Measurements from ENCODE around the gene SIGLEC15. TPM values are rescaled to one million over a fixed set of nuclear protein-coding genes. Genes with fewer than 3 reads are reported as not detected.
"Not testable (repeated sequence)": the region's sequence is repeated elsewhere in the genome, so short reads cannot be mapped to it uniquely, and the experiment has no call there.

Gene SIGLEC15
- total RNA-seq, 1 experiment from 2014 or later: not detected

GRCh38 chr18:45817543-45817942 is 7.9 kb upstream of the SIGLEC15 start:
- no peak for DNase-seq (ENCODE audit: low spot score)
- in situ Hi-C loops (cut with HindIII; ENCODE audit: low sequenced_read_pairs): no loop called here

- DNase-seq (ENCODE audit: low spot score); in situ Hi-C loops (cut with HindIII; ENCODE audit: low sequenced_read_pairs): not testable (repeated sequence)
Measured at GRCh38 chr18:45818765-45819164, 6.7 kb upstream of the SIGLEC15 start.

- no peak for DNase-seq (ENCODE audit: low spot score)
- in situ Hi-C loops (cut with HindIII; ENCODE audit: low sequenced_read_pairs): no loop called here
Measured at GRCh38 chr18:45820106-45820745, 5.2 kb upstream of the SIGLEC15 start.

- no peak for DNase-seq (ENCODE audit: low spot score)
- in situ Hi-C loops (cut with HindIII; ENCODE audit: low sequenced_read_pairs): no loop called here
Measured at GRCh38 chr18:45821026-45821425, 4.4 kb upstream of the SIGLEC15 start.

- in situ Hi-C loops (cut with HindIII; ENCODE audit: low sequenced_read_pairs): no loop called here
- no peak for DNase-seq (ENCODE audit: low spot score)
Measured at GRCh38 chr18:45821711-45822110, 3.8 kb upstream of the SIGLEC15 start.

GRCh38 chr18:45826084-45826483 is 609 bp downstream of the SIGLEC15 start:
- in situ Hi-C loops (cut with HindIII; ENCODE audit: low sequenced_read_pairs): no loop called here
- DNase-seq (ENCODE audit: low spot score): no peak

GRCh38 chr18:45826716-45827115 is 1.2 kb downstream of the SIGLEC15 start:
- DNase-seq (ENCODE audit: low spot score); in situ Hi-C loops (cut with HindIII; ENCODE audit: low sequenced_read_pairs): not testable (repeated sequence)

GRCh38 chr18:45828917-45829811 is 3.7 kb downstream of the SIGLEC15 start:
- DNase-seq (ENCODE audit: low spot score): no peak
- in situ Hi-C loops (cut with HindIII; ENCODE audit: low sequenced_read_pairs): no loop called here

- in situ Hi-C loops (cut with HindIII; ENCODE audit: low sequenced_read_pairs): no loop called here
- DNase-seq (ENCODE audit: low spot score): no peak
Measured at GRCh38 chr18:45829855-45830254, 4.4 kb downstream of the SIGLEC15 start.

GRCh38 chr18:45830917-45831316 is 5.4 kb downstream of the SIGLEC15 start:
- no peak for DNase-seq (ENCODE audit: low spot score)
- in situ Hi-C loops (cut with HindIII; ENCODE audit: low sequenced_read_pairs): no loop called here

GRCh38 chr18:45833846-45834245 is 8.4 kb downstream of the SIGLEC15 start:
- in situ Hi-C loops (cut with HindIII; ENCODE audit: low sequenced_read_pairs): no loop called here
- no peak for DNase-seq (ENCODE audit: low spot score)

GRCh38 chr18:45834306-45834705 is 8.8 kb downstream of the SIGLEC15 start:
- in situ Hi-C loops (cut with HindIII; ENCODE audit: low sequenced_read_pairs): no loop called here

GRCh38 chr18:45835057-45835636 is 9.7 kb downstream of the SIGLEC15 start:
- in situ Hi-C loops (cut with HindIII; ENCODE audit: low sequenced_read_pairs): no loop called here
- DNase-seq (ENCODE audit: low spot score): no peak

More at GRCh38 chr18:45834306-45834705, 8.8 kb downstream of the SIGLEC15 start:
- DNase-seq (ENCODE audit: low spot score): no peak

GRCh38 chr18:45836242-45837205 is 11.0 kb downstream of the SIGLEC15 start:
- no peak for DNase-seq (ENCODE audit: low spot score)
- in situ Hi-C loops (cut with HindIII; ENCODE audit: low sequenced_read_pairs): no loop called here

GRCh38 chr18:45837283-45838070 is 12.0 kb downstream of the SIGLEC15 start:
- no peak for DNase-seq (ENCODE audit: low spot score)
- in situ Hi-C loops (cut with HindIII; ENCODE audit: low sequenced_read_pairs): no loop called here

GRCh38 chr18:45838302-45839070 is 13.0 kb downstream of the SIGLEC15 start:
- in situ Hi-C loops (cut with HindIII; ENCODE audit: low sequenced_read_pairs): no loop called here
- DNase-seq (ENCODE audit: low spot score): no peak

Measured in G401 (cell line).